Transverse colon (tissue), 4 donors: ENCODE data around the gene ANKDD1B. TPM values are rescaled to one million over a fixed set of nuclear protein-coding genes. Genes with fewer than 3 reads are reported as not detected.

Experiments
- DNase-seq: peaks from one replicate; pipeline ENCODE4 v3.0.0-alpha.2; 2019
- H3K27ac ChIP-seq, 4 donors: fragments of 200-600 bp; sonication (generic); 2 replicates each; pipeline ENCODE4 v1.5.1; 2016 to 2018; ENCODE audit warnings: inconsistent platforms in 4 of 4
- H3K27me3 ChIP-seq: fragments of 200-600 bp; sonication (generic); 2 replicates; pipeline ENCODE4 v1.5.1; 2017; ENCODE audit warnings: inconsistent platforms
- H3K36me3 ChIP-seq, 4 donors: fragments of 200-600 bp; sonication (generic); 2 replicates each; pipeline ENCODE4 v1.5.1; 2017 to 2019; ENCODE audit warnings: inconsistent platforms in 4 of 4
- H3K4me1 ChIP-seq, 4 donors: fragments of 200-600 bp; sonication (generic); 2 replicates each; pipeline ENCODE4 v1.5.1; 2017 to 2020; ENCODE audit warnings: inconsistent platforms in 4 of 4
- H3K4me3 ChIP-seq, 4 donors: fragments of 200-600 bp; sonication (generic); 1 replicate in 1 of 4; 2 replicates in 3 of 4; pipeline versions ENCODE4 v1.5.1 to v1.6.1; 2017 to 2019; ENCODE audit warnings: inconsistent platforms in 4 of 4
- H3K9me3 ChIP-seq, 2 donors: fragments of 200-600 bp; sonication (generic); 2 replicates each; pipeline ENCODE4 v1.5.1; 2017 to 2019; ENCODE audit warnings: inconsistent platforms in 2 of 2
- CTCF ChIP-seq, 5 experiments: fragments of 200-600 bp in 3 of 5; fragments of 450-650 bp in 2 of 5; sonication (generic) in 3 of 5; IDR thresholded peaks; 1 replicate in 2 of 5; 2 replicates in 3 of 5; pipeline ENCODE4 v1.5.1; 2016 to 2017; ENCODE audit warnings: antibody characterized with exemption in 5 of 5, inconsistent platforms in 3 of 5, mild to moderate bottlenecking in 2 of 5, moderate library complexity in 1 of 5
- EP300 ChIP-seq: sonication (generic); formaldehyde crosslinking; IDR thresholded peaks from one replicate; pipeline ENCODE4 v1.6.1; 2017; ENCODE audit warnings: antibody characterized with exemption, low read depth
- POLR2A ChIP-seq: fragments of 450-650 bp; IDR thresholded peaks from one replicate; pipeline ENCODE4 v1.6.1; 2016; ENCODE audit warnings: antibody characterized with exemption, mild to moderate bottlenecking, moderate library complexity
- POLR2AphosphoS5 ChIP-seq, 3 donors: sonication (generic); formaldehyde crosslinking; IDR thresholded peaks; one replicate each; pipeline ENCODE4 v1.6.1; 2016; ENCODE audit warnings: antibody characterized with exemption in 3 of 3
- WGBS, 2 donors: methylation state at CpG; one replicate each; pipeline ENCODE4 v1.1.5; 2018; ENCODE audit warnings: low coverage in 1 of 2; 5-methylcytosine and 5-hydroxymethylcytosine counted together
- in situ Hi-C, 4 donors: fragments of 200-750 bp; cut with MboI; loops; one replicate each; pipeline versions ENCODE4 v1.15.0 to v1.15.1; 2017; ENCODE audit warnings: low sequenced_read_pairs in 3 of 4, low pct_ligation_motif_present in 1 of 4, low pct_unique_long_range_greater_than_20kb in 1 of 4
- intact Hi-C: fragments of 100-400 bp; cut with DNase I; formaldehyde crosslinking; loops from one replicate; pipeline ENCODE4 v1.15.1; 2023; ENCODE audit warnings: low total_unique reads
- total RNA-seq, 4 donors: library from RNA; depleted of rRNA; stranded (reverse); fragments of >200 nt; gene quantifications; one replicate each; pipeline ENCODE4 v1.1.0, GENCODE V29; 2016

Gene ANKDD1B
- total RNA-seq, 4 donors from 2014 or later = 3.6 to 20.6 (median 13.9) TPM

- no peak for DNase-seq
- H3K9me3 ChIP-seq = no peaks in the 10 kb centered on the region
- H3K4me3 ChIP-seq = no peak overlapping the region
- TF ChIP-seq POLR2A = no peak
- TF ChIP-seq CTCF (IDR thresholded peaks at IDR 0.05) = no peak
- no peak for TF ChIP-seq EP300
- TF ChIP-seq POLR2AphosphoS5 (IDR thresholded peaks at IDR 0.05) = no peak
- H3K27ac ChIP-seq = no peak overlapping the region
- H3K27me3 ChIP-seq = no peaks in the 10 kb centered on the region
- in situ Hi-C loops (loop anchor here in 1 of 4 donors (25.0 kb wide), 1 partner anchor 423 kb away; the partner anchor contains the start of gene ANKRD31), intact Hi-C loops (no loop called here)
- H3K4me1 ChIP-seq = peaks cover 0 to 3% (median 0%) of the 10 kb centered on the region in 4 donors
- no peaks in the 10 kb centered on the region for H3K36me3 ChIP-seq
- 78 to 83% methylated on average over 3 of the region's 3 CpGs for WGBS, 2 donors
These were observed 48.7 kb downstream of the ANKDD1B start for GRCh38 chr5:75659791-75660450.

- WGBS, 2 donors = 68 to 78% methylated on average over 3 to 16 of the region's 16 CpGs
- Histone ChIP-seq H3K9me3 (no peaks in the 10 kb centered on the region), H3K4me3 (no peak overlapping the region), H3K4me1 (peaks cover 0 to 3% (median 0%) of the 10 kb centered on the region in 4 donors), H3K36me3 (no peaks in the 10 kb centered on the region), H3K27me3 (no peaks in the 10 kb centered on the region), H3K27ac (peak overlapping the region in 1 of 4 donors; percentile 26)
- in situ Hi-C loops = loop anchor here in 1 of 4 donors (25.0 kb wide), 1 partner anchor 424 kb away; the partner anchor contains the start of gene ANKRD31
- intact Hi-C loops = no loop called here
- DNase-seq = no peak
- TF ChIP-seq CTCF (IDR thresholded peaks at IDR 0.05) = no peak
- no peak for TF ChIP-seq EP300
- no peak for TF ChIP-seq POLR2A
- TF ChIP-seq POLR2AphosphoS5 (IDR thresholded peaks at IDR 0.05) = no peak
These were observed 49.6 kb downstream of the ANKDD1B start for GRCh38 chr5:75660678-75661465.

- intact Hi-C loops = no loop called here
- in situ Hi-C loops = loop anchor here in 1 of 4 donors (25.0 kb wide), 1 partner anchor 425 kb away; the partner anchor contains the start of gene ANKRD31
- DNase-seq = no peak
These were observed 50.8 kb downstream of the ANKDD1B start for GRCh38 chr5:75662061-75662460.

More at GRCh38 chr5:75662061-75662460, 50.8 kb downstream of the ANKDD1B start:
- Histone ChIP-seq H3K4me1 (no peaks in the 10 kb centered on the region), H3K27me3 (no peaks in the 10 kb centered on the region), H3K9me3 (no peaks in the 10 kb centered on the region), H3K27ac (no peak overlapping the region), H3K36me3 (no peaks in the 10 kb centered on the region), H3K4me3 (no peak overlapping the region)
- TF ChIP-seq POLR2A = no peak
- no peak for TF ChIP-seq EP300
- TF ChIP-seq POLR2AphosphoS5 (IDR thresholded peaks at IDR 0.05) = no peak
- TF ChIP-seq CTCF (IDR thresholded peaks at IDR 0.05) = no peak
- 91 to 92% methylated on average over 2 of the region's 2 CpGs for WGBS, 2 donors
